B cell (primary cell): ENCODE measurements around the gene CATSPERB. TPM values are rescaled to one million over a fixed set of nuclear protein-coding genes. Genes with fewer than 3 reads are reported as not detected.

Experiments used
- ATAC-seq: fragments of 200-7000 bp; cut with Tn5 transposase; one replicate; pipeline ENCODE4 v1.10.0; 2021; ENCODE audit warnings: low read depth, mild to moderate bottlenecking, moderate number of reproducible peaks, moderate library complexity
- CTCF ChIA-PET: fragments of 350-600 bp; sonication (Branson Sonifier 250); formaldehyde crosslinking; loops from one replicate; lab custom pipeline; 2021; ENCODE audit warnings: antibody characterized with exemption, inconsistent platforms; lab: Charles Lee
- POLR2A ChIA-PET: fragments of 350-600 bp; sonication (Branson Sonifier 250); formaldehyde crosslinking; loops from one replicate; lab custom pipeline; 2021; ENCODE audit warnings: antibody characterized with exemption; lab: Charles Lee
- DNase-seq: peaks from one replicate; pipeline ENCODE4 v3.0.0; 2013
- H2AFZ ChIP-seq: 2 replicates; pipeline ENCODE4 v1.6.1; 2012; ENCODE audit warnings: mild to moderate bottlenecking, low read depth, low read length; ENCODE audit not compliant: insufficient read depth, poor library complexity, severe bottlenecking
- H3K27ac ChIP-seq, 2 donors: 1 replicate in 1 of 2; 2 replicates in 1 of 2; pipeline ENCODE4 v1.5.1; 2012 to 2013; ENCODE audit warnings: low read length in 2 of 2, mild to moderate bottlenecking in 2 of 2, moderate library complexity in 1 of 2
- H3K27me3 ChIP-seq, 4 experiments: fragments of 200-600 bp in 1 of 4; sonication (generic) in 1 of 4; replicated peaks in 1 of 4; 1 replicate in 2 of 4; 2 replicates in 2 of 4; pipeline versions ENCODE4 v1.6.1 to v1.7.0; 2013 to 2016; ENCODE audit warnings: low read length in 3 of 4, mild to moderate bottlenecking in 2 of 4, mixed read lengths in 1 of 4, moderate library complexity in 1 of 4; ENCODE audit not compliant: insufficient read depth in 4 of 4, control insufficient read depth in 3 of 4; ENCODE audit errors: control extremely low read depth in 1 of 4
- H3K36me3 ChIP-seq, 2 experiments: replicated peaks in 1 of 2; 1 replicate in 1 of 2; 2 replicates in 1 of 2; pipeline versions ENCODE4 v1.6.1 to v1.7.1; 2013; ENCODE audit warnings: low read length in 1 of 2; ENCODE audit not compliant: insufficient read depth in 2 of 2, control insufficient read depth in 1 of 2; ENCODE audit errors: control extremely low read depth in 1 of 2, extremely low read depth in 1 of 2
- H3K4me1 ChIP-seq, 2 donors: fragments of 200-600 bp in 1 of 2; sonication (generic) in 1 of 2; 1 replicate in 1 of 2; 2 replicates in 1 of 2; pipeline versions ENCODE4 v1.5.1 to v1.6.1; 2013 to 2017; ENCODE audit warnings: low read length in 2 of 2; ENCODE audit not compliant: control insufficient read depth in 2 of 2, insufficient read depth in 2 of 2
- H3K4me2 ChIP-seq: replicated peaks from 2 replicates; pipeline ENCODE3; 2012; ENCODE audit warnings: mild to moderate bottlenecking, low read depth, low read length; ENCODE audit not compliant: poor library complexity, severe bottlenecking
- H3K4me3 ChIP-seq, 5 experiments: fragments of 200-600 bp in 1 of 5; sonication (generic) in 1 of 5; 1 replicate in 3 of 5; 2 replicates in 2 of 5; pipeline versions ENCODE4 v1.5.1 to v1.7.0; 2011 to 2016; ENCODE audit warnings: low read length in 4 of 5, mild to moderate bottlenecking in 4 of 5, low read depth in 2 of 5, control low read depth in 1 of 5, moderate library complexity in 1 of 5; ENCODE audit not compliant: insufficient read depth in 1 of 5; ENCODE audit errors: control extremely low read depth in 1 of 5, extremely low read depth in 1 of 5
- H3K79me2 ChIP-seq: fragments of 200-600 bp; sonication (generic); one replicate; pipeline ENCODE4 v1.6.0; 2016; ENCODE audit warnings: low read length; ENCODE audit not compliant: control insufficient read depth, insufficient read depth
- H3K9ac ChIP-seq: fragments of 200-600 bp; sonication (generic); 2 replicates; pipeline ENCODE4 v1.6.1; 2017; ENCODE audit warnings: mild to moderate bottlenecking, low read length, moderate library complexity
- H3K9me3 ChIP-seq, 3 donors: one replicate each; pipeline versions ENCODE4 v1.6.1 to v1.7.1; 2013; ENCODE audit warnings: low read length in 2 of 3; ENCODE audit not compliant: control insufficient read depth in 2 of 3, insufficient read depth in 1 of 3; ENCODE audit errors: control extremely low read depth in 1 of 3
- H4K20me1 ChIP-seq: 2 replicates; pipeline ENCODE4 v1.6.0; 2012; ENCODE audit warnings: mild to moderate bottlenecking, low read length; ENCODE audit not compliant: insufficient read depth, control insufficient read depth, poor library complexity, severe bottlenecking
- H3K27ac Mint-ChIP-seq: one replicate; pipeline ENCODE4 v1.8.0; 2021; ENCODE audit warnings: mixed read lengths
- H3K27me3 Mint-ChIP-seq: one replicate; pipeline ENCODE4 v1.8.0; 2021; ENCODE audit warnings: mixed read lengths
- H3K4me1 Mint-ChIP-seq: one replicate; pipeline ENCODE4 v1.8.0; 2021; ENCODE audit warnings: mixed read lengths
- H3K4me3 Mint-ChIP-seq: one replicate; pipeline ENCODE4 v1.8.0; 2021; ENCODE audit warnings: mixed read lengths
- H3K9me3 Mint-ChIP-seq: one replicate; pipeline ENCODE4 v1.8.0; 2022; ENCODE audit warnings: mixed read lengths; ENCODE audit not compliant: insufficient read depth
- EZH2 ChIP-seq: IDR thresholded peaks from 2 replicates; pipeline ENCODE4 v1.6.1; 2012; ENCODE audit warnings: borderline replicate concordance, low read depth, mild to moderate bottlenecking, moderate library complexity, low read length; ENCODE audit not compliant: insufficient read depth, poor library complexity, severe bottlenecking
- WGBS: methylation state at CpG from one replicate; pipeline ENCODE4 v1.1.5; 2013; ENCODE audit warnings: missing lambda C conversion rate; ENCODE audit not compliant: insufficient coverage; 5-methylcytosine and 5-hydroxymethylcytosine counted together
- intact Hi-C: fragments of 100-400 bp; cut with micrococcal nuclease; formaldehyde crosslinking; loops from one replicate; pipeline ENCODE4 v1.10.0; 2022
- polyA plus RNA-seq: library from polyadenylated mRNA; depleted of rRNA; stranded (reverse); fragments of >200 nt; gene quantifications from 2 replicates; pipeline ENCODE4 v1.2.3, GENCODE V29; 2012
- total RNA-seq, 2 donors: library from RNA; stranded (reverse); fragments of 120-200 nt in 1 of 2; gene quantifications; 1 replicate in 1 of 2; 2 replicates in 1 of 2; pipeline versions ENCODE4 v1.2.3 to v1.2.4, GENCODE V29; 2013 to 2022
- TF ChIP-seq, protein P1 (sequence below): fragments of 200-600 bp; IDR thresholded peaks from one replicate; pipeline ENCODE4 v1.8.0; 2022; ENCODE audit warnings: antibody characterized with exemption, mild to moderate bottlenecking

The CATSPERB gene
- total and polyA plus RNA-seq, 2 donors (not counting 1 experiment from before 2014, with no cell fraction given): 0.12 to 0.18 TPM

DNA sequence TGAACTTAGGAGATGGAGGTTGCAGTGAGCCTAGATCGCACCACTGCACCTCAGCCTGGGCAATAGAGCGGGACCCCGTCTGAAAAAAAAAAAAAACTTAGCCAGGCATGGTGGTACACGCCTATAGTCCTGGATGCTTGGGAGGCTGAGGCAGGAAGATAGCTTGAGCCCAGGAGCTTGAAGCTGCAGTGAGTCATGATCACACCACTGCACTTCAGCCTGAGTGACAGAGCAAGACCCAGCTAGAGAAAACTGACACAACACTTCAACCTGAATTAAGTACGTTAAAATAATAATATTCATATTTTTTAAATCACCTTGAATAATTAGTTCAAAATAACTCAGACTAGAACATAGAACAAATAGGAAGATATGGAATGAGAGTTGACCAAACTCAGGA is 5.7 kb upstream of the CATSPERB start:
- Histone ChIP-seq H3K79me2 (no peaks in the 10 kb centered on the region), H4K20me1 (no peaks in the 10 kb centered on the region), H2AFZ (no peak overlapping the region), H3K27me3 (peaks cover 0 to 9% (median 2%) of the 10 kb centered on the region in 4 experiments), H3K9me3 (peaks cover 0 to 3% (median 2%) of the 10 kb centered on the region in 3 donors), H3K4me3 (no peak overlapping the region), H3K4me2 (no peak overlapping the region), H3K27ac (no peak overlapping the region), H3K4me1 (no peaks in the 10 kb centered on the region), H3K36me3 (no peaks in the 10 kb centered on the region), H3K9ac (no peak overlapping the region)
- TF ChIP-seq, protein P1, sequence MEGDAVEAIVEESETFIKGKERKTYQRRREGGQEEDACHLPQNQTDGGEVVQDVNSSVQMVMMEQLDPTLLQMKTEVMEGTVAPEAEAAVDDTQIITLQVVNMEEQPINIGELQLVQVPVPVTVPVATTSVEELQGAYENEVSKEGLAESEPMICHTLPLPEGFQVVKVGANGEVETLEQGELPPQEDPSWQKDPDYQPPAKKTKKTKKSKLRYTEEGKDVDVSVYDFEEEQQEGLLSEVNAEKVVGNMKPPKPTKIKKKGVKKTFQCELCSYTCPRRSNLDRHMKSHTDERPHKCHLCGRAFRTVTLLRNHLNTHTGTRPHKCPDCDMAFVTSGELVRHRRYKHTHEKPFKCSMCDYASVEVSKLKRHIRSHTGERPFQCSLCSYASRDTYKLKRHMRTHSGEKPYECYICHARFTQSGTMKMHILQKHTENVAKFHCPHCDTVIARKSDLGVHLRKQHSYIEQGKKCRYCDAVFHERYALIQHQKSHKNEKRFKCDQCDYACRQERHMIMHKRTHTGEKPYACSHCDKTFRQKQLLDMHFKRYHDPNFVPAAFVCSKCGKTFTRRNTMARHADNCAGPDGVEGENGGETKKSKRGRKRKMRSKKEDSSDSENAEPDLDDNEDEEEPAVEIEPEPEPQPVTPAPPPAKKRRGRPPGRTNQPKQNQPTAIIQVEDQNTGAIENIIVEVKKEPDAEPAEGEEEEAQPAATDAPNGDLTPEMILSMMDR: no peak
- TF ChIP-seq EZH2: no peak
- H3K4me3 Mint-ChIP-seq: no peak overlapping the region
- intact Hi-C loops: no loop called here
- no peak overlapping the region for H3K27ac Mint-ChIP-seq
- ChIA-PET CTCF (no interaction called here), POLR2A (interaction anchor here (0.7 kb wide), 1 partner anchor 132 kb away, joined by 4 read pairs; no protein-coding TSS in a partner anchor)
- H3K4me1 Mint-ChIP-seq: no peaks in the 10 kb centered on the region
- H3K27me3 Mint-ChIP-seq: peaks cover 34% of the 10 kb centered on the region
- peaks cover 2% of the 10 kb centered on the region for H3K9me3 Mint-ChIP-seq
- 96% methylated on average over 3 of the region's 5 CpGs for WGBS
- DNase-seq (no peak), ATAC-seq (no peak)

DNA sequence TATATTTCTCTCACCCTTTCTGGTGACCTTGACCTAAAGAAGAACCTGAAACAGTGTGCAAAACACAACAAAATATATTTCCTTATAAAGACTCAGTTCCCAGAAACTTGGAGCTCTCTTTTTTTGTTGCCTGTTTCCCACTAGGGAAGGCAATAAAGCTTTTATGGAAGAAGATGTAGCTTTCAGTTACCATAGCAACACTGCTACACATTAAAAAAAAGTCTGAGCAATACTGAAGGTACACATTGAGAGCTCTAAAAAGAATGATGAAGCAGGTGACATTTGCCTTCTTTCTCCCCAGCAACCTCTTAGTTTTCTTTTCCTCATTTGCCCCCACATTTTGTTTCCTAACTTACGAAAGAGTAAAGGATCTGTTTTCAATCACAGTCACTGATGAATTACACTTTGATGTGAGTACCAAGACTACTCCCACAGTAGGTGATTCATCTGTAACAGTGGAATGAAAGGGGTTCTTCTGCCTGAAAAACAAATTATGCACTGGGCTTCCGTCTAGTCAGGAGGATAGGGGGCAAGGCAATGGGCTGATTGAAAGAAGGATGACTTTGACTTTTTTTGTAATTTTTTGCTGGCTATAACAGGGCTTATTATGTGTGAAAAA is 1.1 kb upstream of the CATSPERB start:
- Histone ChIP-seq H3K27ac (no peak overlapping the region), H3K79me2 (no peaks in the 10 kb centered on the region), H3K4me2 (no peak overlapping the region), H3K4me3 (no peak overlapping the region), H3K9ac (no peak overlapping the region), H3K27me3 (peaks cover 0 to 9% (median 4%) of the 10 kb centered on the region in 4 experiments), H2AFZ (no peak overlapping the region), H4K20me1 (no peaks in the 10 kb centered on the region), H3K4me1 (no peaks in the 10 kb centered on the region), H3K36me3 (no peaks in the 10 kb centered on the region), H3K9me3 (peaks cover 0 to 3% (median 0%) of the 10 kb centered on the region in 3 donors)
- POLR2A ChIA-PET: no interaction called here
- TF ChIP-seq, protein P1: no peak
- no peak for TF ChIP-seq EZH2
- no CpG with 5 or more reads among the region's 2 CpGs for WGBS
- no peak overlapping the region for H3K27ac Mint-ChIP-seq
- no peaks in the 10 kb centered on the region for H3K9me3 Mint-ChIP-seq
- no peak overlapping the region for H3K4me3 Mint-ChIP-seq
- intact Hi-C loops: no loop called here
- no peaks in the 10 kb centered on the region for H3K4me1 Mint-ChIP-seq
- H3K27me3 Mint-ChIP-seq: peaks cover 29% of the 10 kb centered on the region
- CTCF ChIA-PET: no interaction called here
- no peak for ATAC-seq
- no peak for DNase-seq
